ENCODE results near the gene ARHGAP15.

- TF ChIP-seq, protein P1, sequence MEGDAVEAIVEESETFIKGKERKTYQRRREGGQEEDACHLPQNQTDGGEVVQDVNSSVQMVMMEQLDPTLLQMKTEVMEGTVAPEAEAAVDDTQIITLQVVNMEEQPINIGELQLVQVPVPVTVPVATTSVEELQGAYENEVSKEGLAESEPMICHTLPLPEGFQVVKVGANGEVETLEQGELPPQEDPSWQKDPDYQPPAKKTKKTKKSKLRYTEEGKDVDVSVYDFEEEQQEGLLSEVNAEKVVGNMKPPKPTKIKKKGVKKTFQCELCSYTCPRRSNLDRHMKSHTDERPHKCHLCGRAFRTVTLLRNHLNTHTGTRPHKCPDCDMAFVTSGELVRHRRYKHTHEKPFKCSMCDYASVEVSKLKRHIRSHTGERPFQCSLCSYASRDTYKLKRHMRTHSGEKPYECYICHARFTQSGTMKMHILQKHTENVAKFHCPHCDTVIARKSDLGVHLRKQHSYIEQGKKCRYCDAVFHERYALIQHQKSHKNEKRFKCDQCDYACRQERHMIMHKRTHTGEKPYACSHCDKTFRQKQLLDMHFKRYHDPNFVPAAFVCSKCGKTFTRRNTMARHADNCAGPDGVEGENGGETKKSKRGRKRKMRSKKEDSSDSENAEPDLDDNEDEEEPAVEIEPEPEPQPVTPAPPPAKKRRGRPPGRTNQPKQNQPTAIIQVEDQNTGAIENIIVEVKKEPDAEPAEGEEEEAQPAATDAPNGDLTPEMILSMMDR (IDR thresholded peaks at IDR 0.05), result no peak
- TF ChIP-seq POLR2AphosphoS5 (IDR thresholded peaks at IDR 0.05), result no peak
Observed at GRCh38 chr2:143190431-143190830, 61.2 kb downstream of the ARHGAP15 start.

All from suprapubic skin (tissue), 3 donors.